ENCODE results near the gene ASIC1. TPM values are rescaled to one million over a fixed set of nuclear protein-coding genes. Genes with fewer than 3 reads are reported as not detected.
"Not testable (repeated sequence)": the region's sequence is repeated elsewhere in the genome, so short reads cannot be mapped to it uniquely, and the experiment has no call there.

The ASIC1 gene
- total RNA-seq, 1 donor: 1.3 TPM

DNA sequence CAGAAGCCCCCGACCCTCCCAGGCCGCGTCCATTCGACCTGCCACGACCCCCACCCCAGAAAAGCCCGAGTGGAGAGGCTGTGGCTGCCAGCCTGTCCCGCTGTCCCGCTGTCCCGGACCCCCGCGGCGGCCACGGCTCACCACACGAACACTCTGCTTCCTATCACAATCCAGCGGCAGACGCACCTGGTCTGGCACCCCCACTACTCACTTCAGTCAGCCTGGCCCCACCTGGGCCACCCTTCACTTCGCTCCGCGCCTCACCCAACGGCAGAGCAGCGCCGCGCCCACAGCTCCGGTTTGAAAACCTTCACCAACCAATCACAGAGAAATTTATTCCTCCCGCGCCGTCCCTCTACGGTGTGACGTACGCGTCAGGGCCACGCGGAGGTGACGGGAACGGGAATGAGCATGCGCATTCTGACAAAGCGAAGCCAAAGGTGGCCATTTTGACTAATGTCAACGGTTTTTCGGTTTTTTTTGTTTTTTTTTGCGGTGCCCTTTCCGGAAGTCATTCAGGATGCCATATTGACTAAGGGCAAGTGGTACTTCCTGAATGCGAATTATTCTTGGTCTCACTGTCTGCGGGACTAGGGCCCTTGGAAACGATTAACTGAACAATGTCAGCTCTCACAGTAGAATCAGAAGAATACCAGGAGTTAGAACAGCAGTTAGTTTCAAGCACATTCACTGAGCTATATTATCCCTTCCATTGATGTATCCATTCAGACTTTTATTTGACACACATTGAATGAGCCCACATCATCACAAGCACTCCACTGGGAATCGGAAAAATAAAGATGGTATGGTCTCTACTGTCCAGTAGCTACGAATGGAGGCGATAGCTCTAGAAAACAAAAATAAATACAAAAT is 32.0 kb upstream of the ASIC1 start, which contains the start of gene RACGAP1:
RACGAP1 (minus strand) TSS at position 308 of the 873 bp plus-strand sequence. CDS start 8,779 bp downstream, outside the sequence.
- TF ChIP-seq, protein P1, sequence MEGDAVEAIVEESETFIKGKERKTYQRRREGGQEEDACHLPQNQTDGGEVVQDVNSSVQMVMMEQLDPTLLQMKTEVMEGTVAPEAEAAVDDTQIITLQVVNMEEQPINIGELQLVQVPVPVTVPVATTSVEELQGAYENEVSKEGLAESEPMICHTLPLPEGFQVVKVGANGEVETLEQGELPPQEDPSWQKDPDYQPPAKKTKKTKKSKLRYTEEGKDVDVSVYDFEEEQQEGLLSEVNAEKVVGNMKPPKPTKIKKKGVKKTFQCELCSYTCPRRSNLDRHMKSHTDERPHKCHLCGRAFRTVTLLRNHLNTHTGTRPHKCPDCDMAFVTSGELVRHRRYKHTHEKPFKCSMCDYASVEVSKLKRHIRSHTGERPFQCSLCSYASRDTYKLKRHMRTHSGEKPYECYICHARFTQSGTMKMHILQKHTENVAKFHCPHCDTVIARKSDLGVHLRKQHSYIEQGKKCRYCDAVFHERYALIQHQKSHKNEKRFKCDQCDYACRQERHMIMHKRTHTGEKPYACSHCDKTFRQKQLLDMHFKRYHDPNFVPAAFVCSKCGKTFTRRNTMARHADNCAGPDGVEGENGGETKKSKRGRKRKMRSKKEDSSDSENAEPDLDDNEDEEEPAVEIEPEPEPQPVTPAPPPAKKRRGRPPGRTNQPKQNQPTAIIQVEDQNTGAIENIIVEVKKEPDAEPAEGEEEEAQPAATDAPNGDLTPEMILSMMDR (IDR thresholded peaks at IDR 0.05; ENCODE audit: insufficient read depth, low read depth, low read length): no peak
- peak; percentile 98 for DNase-seq (ENCODE audit: low read depth)
- H3K4me3 ChIP-seq (ENCODE audit: low read depth, low read length): peak within 1 kb of the TSS; percentile 97

GRCh38 chr12:50026691-50027090 is 30.7 kb upstream of the ASIC1 start:
- TF ChIP-seq, protein P1 (IDR thresholded peaks at IDR 0.05; ENCODE audit: insufficient read depth, low read depth, low read length): no peak
- DNase-seq (ENCODE audit: low read depth): no peak
- H3K4me3 ChIP-seq (ENCODE audit: low read depth, low read length): no peak overlapping the region

DNA sequence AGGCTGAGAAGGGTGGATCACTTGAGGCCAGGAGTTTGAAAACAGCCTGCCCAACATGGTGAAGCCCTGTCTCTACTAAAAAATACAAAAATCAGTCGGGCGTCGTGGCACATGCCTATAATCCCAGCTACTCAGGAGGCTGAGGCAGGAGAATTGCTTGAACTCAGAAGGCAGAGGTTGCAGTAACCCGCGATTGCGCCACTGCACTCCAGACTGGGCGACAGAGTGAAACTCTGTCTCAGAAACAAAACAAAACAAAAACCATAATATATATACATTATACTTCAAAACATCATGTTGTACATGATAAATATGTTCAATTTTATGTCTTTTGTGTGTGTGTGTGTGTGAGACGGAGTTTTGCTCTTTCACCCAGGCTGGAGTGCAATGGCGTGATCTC is 26.9 kb upstream of the ASIC1 start:
- DNase-seq (ENCODE audit: low read depth); H3K4me3 ChIP-seq (ENCODE audit: low read depth, low read length): not testable (repeated sequence)

GRCh38 chr12:50032515-50032853 is 24.9 kb upstream of the ASIC1 start:
- no peak for DNase-seq (ENCODE audit: low read depth)
- TF ChIP-seq, protein P1 (IDR thresholded peaks at IDR 0.05; ENCODE audit: insufficient read depth, low read depth, low read length): no peak
- peak overlapping the region; percentile 28 for H3K4me3 ChIP-seq (ENCODE audit: low read depth, low read length)

DNA sequence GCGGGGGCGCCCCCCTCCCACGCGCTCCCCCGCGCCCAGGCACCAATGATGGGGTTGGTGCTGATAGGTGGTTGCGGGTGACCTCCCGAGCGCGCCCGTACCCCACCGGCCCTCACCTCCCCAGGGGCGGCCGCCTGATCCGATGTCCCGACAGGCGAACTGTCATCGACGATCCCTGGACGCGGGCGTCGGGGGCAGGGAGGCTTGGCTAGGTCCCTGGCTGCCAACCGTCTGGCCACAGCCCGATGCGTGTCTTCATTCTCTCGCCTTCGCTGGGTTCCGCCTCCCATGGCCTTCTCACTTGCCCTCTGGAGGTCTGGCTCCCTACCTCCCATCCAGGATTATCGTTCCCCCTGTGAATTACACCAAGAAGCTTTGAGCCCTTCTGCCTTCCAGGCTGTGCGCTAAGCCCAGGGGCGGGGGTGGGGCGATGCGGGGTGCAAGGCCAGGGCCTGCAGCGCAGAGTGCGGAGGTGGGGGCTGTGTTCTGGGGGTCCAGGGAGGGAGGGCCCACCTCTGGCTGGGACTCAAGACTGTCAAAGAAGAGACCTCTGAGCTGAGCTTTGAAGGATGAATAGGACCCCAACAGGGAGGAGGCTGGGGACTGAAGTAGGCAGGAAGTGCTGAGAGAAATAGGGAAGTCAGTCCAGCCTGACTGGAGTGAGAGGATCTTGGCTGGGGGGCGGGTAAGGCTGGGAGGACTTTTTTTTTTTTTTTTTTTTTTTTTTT is 24.4 kb upstream of the ASIC1 start:
- no peak for DNase-seq (ENCODE audit: low read depth)
- peak overlapping the region; percentile 28 for H3K4me3 ChIP-seq (ENCODE audit: low read depth, low read length)
- TF ChIP-seq, protein P1 (IDR thresholded peaks at IDR 0.05; ENCODE audit: insufficient read depth, low read depth, low read length): no peak

GRCh38 chr12:50038336-50038735 is 19.1 kb upstream of the ASIC1 start:
- TF ChIP-seq, protein P1 (IDR thresholded peaks at IDR 0.05; ENCODE audit: insufficient read depth, low read depth, low read length): no peak
- DNase-seq (ENCODE audit: low read depth): no peak
- no peak overlapping the region for H3K4me3 ChIP-seq (ENCODE audit: low read depth, low read length)

DNA sequence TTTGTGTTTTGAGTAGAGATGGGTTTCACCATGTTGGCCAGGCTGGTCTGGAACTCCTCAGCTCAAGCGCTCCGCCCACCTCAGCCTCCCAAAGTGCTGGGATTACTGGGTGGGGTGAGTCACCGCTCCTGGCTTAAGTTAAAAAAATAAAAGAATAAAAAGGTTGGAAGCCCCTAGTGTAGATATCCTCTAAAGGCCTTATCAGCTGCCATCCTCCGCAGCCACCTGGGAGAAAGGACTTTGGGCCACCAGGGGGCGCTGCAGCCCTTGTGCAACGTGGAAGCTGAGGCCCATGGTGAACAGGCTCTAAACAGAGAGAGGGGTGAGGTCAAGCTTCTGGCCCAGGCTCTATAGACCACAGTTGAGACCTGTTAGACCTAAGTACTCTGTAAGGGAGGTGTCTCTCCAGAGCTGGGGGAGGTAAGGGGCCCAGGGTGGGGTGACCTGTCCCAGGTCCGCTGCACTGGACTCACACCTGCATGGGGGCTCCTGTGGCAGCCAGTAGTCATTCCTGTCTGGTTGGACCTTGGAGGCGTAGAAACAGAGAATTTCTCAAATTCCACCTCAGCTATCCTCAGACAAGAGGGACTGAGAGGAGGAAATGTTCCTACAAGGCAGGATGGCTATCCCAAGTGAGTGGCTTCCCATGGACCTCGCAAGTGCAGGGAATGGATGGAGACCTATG is 18.1 kb upstream of the ASIC1 start:
- DNase-seq (ENCODE audit: low read depth): peak; percentile 90
- TF ChIP-seq, protein P1 (IDR thresholded peaks at IDR 0.05; ENCODE audit: insufficient read depth, low read depth, low read length): peak; percentile 92

More for the DNA sequence above, 18.1 kb upstream of the ASIC1 start:
- no peak overlapping the region for H3K4me3 ChIP-seq (ENCODE audit: low read depth, low read length)

Measured in fibroblast of villous mesenchyme (primary cell).